Peyer's patch (tissue), 4 donors: ENCODE data around the gene B3GAT3.

Source experiments
- POLR2A ChIP-seq, 2 donors: fragments of 450-650 bp; IDR thresholded peaks; one replicate each; pipeline ENCODE4 v1.5.1; 2017; ENCODE audit warnings: antibody characterized with exemption in 2 of 2, mild to moderate bottlenecking in 2 of 2, moderate library complexity in 2 of 2
- TF ChIP-seq, protein P1 (sequence below), 6 experiments: fragments of 450-650 bp in 4 of 6; fragments of 200-600 bp in 2 of 6; sonication (generic) in 1 of 6; IDR thresholded peaks; one replicate each; pipeline ENCODE4 v1.5.1; 2017 to 2019; ENCODE audit warnings: antibody characterized with exemption in 6 of 6, mild to moderate bottlenecking in 3 of 6, moderate library complexity in 1 of 6

GRCh38 chr11:62603776-62604299 lies 17.9 kb downstream of the B3GAT3 start:
- TF ChIP-seq, protein P1, sequence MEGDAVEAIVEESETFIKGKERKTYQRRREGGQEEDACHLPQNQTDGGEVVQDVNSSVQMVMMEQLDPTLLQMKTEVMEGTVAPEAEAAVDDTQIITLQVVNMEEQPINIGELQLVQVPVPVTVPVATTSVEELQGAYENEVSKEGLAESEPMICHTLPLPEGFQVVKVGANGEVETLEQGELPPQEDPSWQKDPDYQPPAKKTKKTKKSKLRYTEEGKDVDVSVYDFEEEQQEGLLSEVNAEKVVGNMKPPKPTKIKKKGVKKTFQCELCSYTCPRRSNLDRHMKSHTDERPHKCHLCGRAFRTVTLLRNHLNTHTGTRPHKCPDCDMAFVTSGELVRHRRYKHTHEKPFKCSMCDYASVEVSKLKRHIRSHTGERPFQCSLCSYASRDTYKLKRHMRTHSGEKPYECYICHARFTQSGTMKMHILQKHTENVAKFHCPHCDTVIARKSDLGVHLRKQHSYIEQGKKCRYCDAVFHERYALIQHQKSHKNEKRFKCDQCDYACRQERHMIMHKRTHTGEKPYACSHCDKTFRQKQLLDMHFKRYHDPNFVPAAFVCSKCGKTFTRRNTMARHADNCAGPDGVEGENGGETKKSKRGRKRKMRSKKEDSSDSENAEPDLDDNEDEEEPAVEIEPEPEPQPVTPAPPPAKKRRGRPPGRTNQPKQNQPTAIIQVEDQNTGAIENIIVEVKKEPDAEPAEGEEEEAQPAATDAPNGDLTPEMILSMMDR (IDR thresholded peaks at IDR 0.05), result no peak
- no peak for TF ChIP-seq POLR2A (IDR thresholded peaks at IDR 0.05)
